Retina (tissue), 1 donor: ENCODE measurements around the gene BLTP3B.

Source experiments
- DNase-seq: peaks from one replicate; pipeline ENCODE4 v3.0.0-alpha.2; 2016

Gene BLTP3B

GRCh38 chr12:100114574-100114973, 28.1 kb downstream of the BLTP3B start:
- no peak for DNase-seq

- no peak for DNase-seq
Observed at GRCh38 chr12:100110276-100110675, 32.4 kb downstream of the BLTP3B start.

- no peak for DNase-seq
Observed at GRCh38 chr12:100106861-100107260, 35.8 kb downstream of the BLTP3B start.

DNA sequence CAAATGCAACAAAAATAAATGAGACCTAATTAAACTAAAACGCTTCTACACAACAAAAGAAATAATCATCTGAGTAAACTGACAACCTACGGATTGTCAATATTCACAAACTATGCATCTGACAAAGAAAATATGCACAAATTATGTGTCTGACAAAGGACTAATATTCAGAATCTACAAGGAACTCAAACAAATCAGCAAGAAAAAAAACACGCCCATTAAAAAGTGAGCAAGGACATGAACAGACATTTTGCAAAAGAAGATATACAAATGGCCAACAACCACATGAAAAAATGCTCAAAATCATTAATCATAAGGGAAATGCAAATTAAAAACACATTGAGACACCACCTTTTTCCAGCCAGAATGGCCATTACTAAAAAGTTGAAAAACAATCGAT, 37.0 kb downstream of the BLTP3B start:
- DNase-seq, result no peak

GRCh38 chr12:100101000-100101399, 41.7 kb downstream of the BLTP3B start:
- DNase-seq, result no peak
